ENCODE measurements around the gene KLF18. TPM values are rescaled to one million over a fixed set of nuclear protein-coding genes. Genes with fewer than 3 reads are reported as not detected.

KLF18 gene
- total RNA-seq, 1 experiment from 2014 or later = not detected

DNA sequence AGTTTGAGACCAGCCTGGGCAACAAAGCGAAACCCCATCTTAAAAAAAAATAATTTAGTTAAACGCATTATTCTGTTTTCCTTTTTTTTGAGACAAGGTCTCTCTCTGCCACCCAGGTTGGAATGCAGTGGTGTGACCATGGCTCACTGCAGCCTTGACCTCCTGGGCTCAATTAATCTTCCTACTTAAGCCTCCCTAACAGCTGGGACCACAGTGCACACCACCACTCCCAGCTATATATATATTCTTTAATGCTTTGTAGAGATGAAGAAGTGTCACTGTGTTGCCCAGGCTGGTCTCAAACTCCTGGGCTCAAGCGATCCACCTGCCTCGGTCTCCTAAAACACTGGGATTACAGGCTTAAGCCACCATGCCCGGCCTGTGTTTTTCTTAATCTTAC lies 30.5 kb downstream of the KLF18 start:
- Histone ChIP-seq H4K20me1 (ENCODE audit: insufficient read depth) (no peaks in the 10 kb centered on the region), H3K79me2 (ENCODE audit: low read depth) (no peaks in the 10 kb centered on the region), H3K9me2 (ENCODE audit: insufficient read depth) (no peaks in the 10 kb centered on the region), H3K4me2 (no peak overlapping the region), H3K36me3 (ENCODE audit: low read depth) (no peaks in the 10 kb centered on the region), H3F3A (ENCODE audit: insufficient read depth, low read depth) (no peaks in the 10 kb centered on the region), H3K27ac (no peak overlapping the region), H3K27me3 (ENCODE audit: insufficient read depth, low read depth) (no peaks in the 10 kb centered on the region), H3K4me1 (replicated peaks; ENCODE audit: insufficient read depth) (no peaks in the 10 kb centered on the region), H3K9me3 (ENCODE audit: insufficient read depth, low read depth) (no peaks in the 10 kb centered on the region), H2AFZ (no peak overlapping the region), H3K4me3 (no peak overlapping the region)
- intact Hi-C loops (cut with micrococcal nuclease; ENCODE audit: unreplicated experiment) = no loop called here
- no peak for DNase-seq
- BruUV-seq (replicated peaks) = no TSS peak
- POLR2A ChIA-PET (ENCODE audit: unreplicated experiment) = interaction anchor here (0.6 kb wide), 1 partner anchor 386 kb away, joined by 3 read pairs; no protein-coding TSS in a partner anchor
- no peak for TF ChIP-seq EZH2 (IDR thresholded peaks at IDR 0.05; ENCODE audit: low read depth)
- CTCF ChIA-PET = no interaction called here

DNA sequence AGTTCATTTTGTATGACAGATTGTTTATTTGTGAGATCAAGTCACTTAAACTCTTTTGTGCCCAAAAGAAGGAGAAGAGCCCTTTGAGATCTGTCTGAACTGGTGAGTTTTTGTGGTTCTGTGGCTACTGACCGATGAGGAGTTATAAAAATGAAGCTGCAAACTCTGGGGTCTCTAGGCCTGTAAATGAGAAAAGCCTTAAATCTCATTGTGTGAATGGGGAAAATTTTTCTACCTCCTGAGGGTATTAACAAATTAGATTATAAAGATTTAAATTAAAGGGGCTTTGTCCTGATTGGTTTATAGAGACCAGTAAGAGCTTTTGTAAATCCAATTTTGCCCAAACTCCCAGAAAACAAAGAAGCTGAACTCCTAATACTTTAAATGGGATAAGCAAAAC lies 32.5 kb downstream of the KLF18 start:
- intact Hi-C loops (cut with micrococcal nuclease; ENCODE audit: unreplicated experiment) = no loop called here
- Histone ChIP-seq H2AFZ (no peak overlapping the region), H3K9me2 (ENCODE audit: insufficient read depth) (no peaks in the 10 kb centered on the region), H3K4me3 (no peak overlapping the region), H3K79me2 (ENCODE audit: low read depth) (no peaks in the 10 kb centered on the region), H3K4me1 (replicated peaks; ENCODE audit: insufficient read depth) (no peaks in the 10 kb centered on the region), H4K20me1 (ENCODE audit: insufficient read depth) (no peaks in the 10 kb centered on the region), H3F3A (ENCODE audit: insufficient read depth, low read depth) (no peaks in the 10 kb centered on the region), H3K27ac (no peak overlapping the region), H3K9me3 (ENCODE audit: insufficient read depth, low read depth) (no peaks in the 10 kb centered on the region), H3K36me3 (ENCODE audit: low read depth) (no peaks in the 10 kb centered on the region), H3K27me3 (ENCODE audit: insufficient read depth, low read depth) (no peaks in the 10 kb centered on the region), H3K4me2 (no peak overlapping the region)
- ChIA-PET POLR2A (ENCODE audit: unreplicated experiment) (interaction anchor here (0.7 kb wide), 1 partner anchor 199 kb away, joined by 7 read pairs; no protein-coding TSS in a partner anchor), CTCF (interaction anchor here (0.9 kb wide), 1 partner anchor 14 kb away, joined by 4 read pairs; no protein-coding TSS in a partner anchor)
- BruUV-seq (replicated peaks) = no TSS peak
- TF ChIP-seq CTCF (conservative IDR thresholded peaks at IDR 0.05) (no peak), EZH2 (IDR thresholded peaks at IDR 0.05; ENCODE audit: low read depth) (no peak)
- no peak for DNase-seq

- Histone ChIP-seq H2AFZ (no peak overlapping the region), H3K4me2 (no peak overlapping the region), H3K36me3 (ENCODE audit: low read depth) (no peaks in the 10 kb centered on the region), H3K79me2 (ENCODE audit: low read depth) (no peaks in the 10 kb centered on the region), H3K27ac (no peak overlapping the region), H3F3A (ENCODE audit: insufficient read depth, low read depth) (no peaks in the 10 kb centered on the region), H3K4me3 (no peak overlapping the region), H3K9me3 (ENCODE audit: insufficient read depth, low read depth) (no peaks in the 10 kb centered on the region), H3K4me1 (replicated peaks; ENCODE audit: insufficient read depth) (no peaks in the 10 kb centered on the region), H3K27me3 (ENCODE audit: insufficient read depth, low read depth) (no peaks in the 10 kb centered on the region), H4K20me1 (ENCODE audit: insufficient read depth) (no peaks in the 10 kb centered on the region), H3K9me2 (ENCODE audit: insufficient read depth) (no peaks in the 10 kb centered on the region)
- intact Hi-C loops (cut with micrococcal nuclease; ENCODE audit: unreplicated experiment) = no loop called here
- POLR2A ChIA-PET (ENCODE audit: unreplicated experiment) = interaction anchor here (0.7 kb wide), 1 partner anchor 39 kb away, joined by 45 read pairs; no protein-coding TSS in a partner anchor
- TF ChIP-seq EZH2 (IDR thresholded peaks at IDR 0.05; ENCODE audit: low read depth) = no peak
- TF ChIP-seq CTCF (conservative IDR thresholded peaks at IDR 0.05) = no peak
- CTCF ChIA-PET = no interaction called here
- BruUV-seq (replicated peaks) = no TSS peak
- DNase-seq = no peak
Measured at GRCh38 chr1:44108241-44108640, 33.2 kb downstream of the KLF18 start.

DNA sequence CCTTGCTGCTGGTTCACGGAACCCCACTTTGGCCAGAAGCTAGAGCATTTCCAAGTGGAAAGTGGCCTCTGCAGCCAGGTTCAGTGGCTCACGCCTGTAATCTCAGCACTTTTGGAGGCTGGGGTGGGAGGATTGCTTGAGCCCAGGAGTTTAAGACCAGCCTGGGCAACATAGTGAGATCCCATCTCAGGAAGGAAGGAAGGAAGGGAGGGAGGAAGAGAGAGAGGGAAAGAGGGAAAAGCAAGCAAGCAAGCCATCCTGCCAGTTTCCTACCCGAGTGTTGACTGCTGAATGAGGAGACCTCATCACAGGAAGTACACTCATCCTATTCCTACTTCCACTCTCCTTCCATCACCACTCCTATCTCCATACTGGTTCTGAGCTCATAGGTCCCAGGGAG lies 35.6 kb downstream of the KLF18 start:
- CTCF ChIA-PET = interaction anchor here (0.6 kb wide), 1 partner anchor 57 kb away, joined by 3 read pairs; no protein-coding TSS in a partner anchor
- Histone ChIP-seq H3K27ac (no peak overlapping the region), H4K20me1 (ENCODE audit: insufficient read depth) (no peaks in the 10 kb centered on the region), H3K36me3 (ENCODE audit: low read depth) (no peaks in the 10 kb centered on the region), H3F3A (ENCODE audit: insufficient read depth, low read depth) (peaks cover 3% of the 10 kb centered on the region; the same call in 1 of the 2 replicates), H3K4me3 (no peak overlapping the region), H3K4me2 (no peak overlapping the region), H2AFZ (no peak overlapping the region), H3K4me1 (replicated peaks; ENCODE audit: insufficient read depth) (no peaks in the 10 kb centered on the region), H3K27me3 (ENCODE audit: insufficient read depth, low read depth) (no peaks in the 10 kb centered on the region), H3K9me3 (ENCODE audit: insufficient read depth, low read depth) (no peaks in the 10 kb centered on the region), H3K79me2 (ENCODE audit: low read depth) (no peaks in the 10 kb centered on the region), H3K9me2 (ENCODE audit: insufficient read depth) (no peaks in the 10 kb centered on the region)
- POLR2A ChIA-PET (ENCODE audit: unreplicated experiment) = interaction anchor here (0.6 kb wide), 1 partner anchor 506 kb away, joined by 3 read pairs; no protein-coding TSS in a partner anchor
- no TSS peak for BruUV-seq (replicated peaks)
- intact Hi-C loops (cut with micrococcal nuclease; ENCODE audit: unreplicated experiment) = no loop called here
- DNase-seq = no peak
- TF ChIP-seq EZH2 (IDR thresholded peaks at IDR 0.05; ENCODE audit: low read depth) = no peak
- TF ChIP-seq CTCF (conservative IDR thresholded peaks at IDR 0.05) = no peak

Measured in PC-9 (cell line).